Endometrial microvascular endothelial cells (primary cell): ENCODE results near the gene MARK1. TPM values are rescaled to one million over a fixed set of nuclear protein-coding genes. Genes with fewer than 3 reads are reported as not detected.

ENCODE experiments used
- in situ Hi-C: cut with HindIII; loops from 2 replicates; pipeline ENCODE4 v1.10.0; 2017; ENCODE audit warnings: low sequenced_read_pairs, low pct_unique_long_range_greater_than_20kb; ENCODE audit errors: inconsistent ontology term
- total RNA-seq: library from RNA; depleted of rRNA; stranded (reverse); fragments of >200 nt; gene quantifications from one replicate; pipeline ENCODE4 v1.2.3, GENCODE V29; 2015; ENCODE audit errors: inconsistent ontology term

The MARK1 gene
- total RNA-seq, 1 donor from 2014 or later, result 0.46 TPM

DNA sequence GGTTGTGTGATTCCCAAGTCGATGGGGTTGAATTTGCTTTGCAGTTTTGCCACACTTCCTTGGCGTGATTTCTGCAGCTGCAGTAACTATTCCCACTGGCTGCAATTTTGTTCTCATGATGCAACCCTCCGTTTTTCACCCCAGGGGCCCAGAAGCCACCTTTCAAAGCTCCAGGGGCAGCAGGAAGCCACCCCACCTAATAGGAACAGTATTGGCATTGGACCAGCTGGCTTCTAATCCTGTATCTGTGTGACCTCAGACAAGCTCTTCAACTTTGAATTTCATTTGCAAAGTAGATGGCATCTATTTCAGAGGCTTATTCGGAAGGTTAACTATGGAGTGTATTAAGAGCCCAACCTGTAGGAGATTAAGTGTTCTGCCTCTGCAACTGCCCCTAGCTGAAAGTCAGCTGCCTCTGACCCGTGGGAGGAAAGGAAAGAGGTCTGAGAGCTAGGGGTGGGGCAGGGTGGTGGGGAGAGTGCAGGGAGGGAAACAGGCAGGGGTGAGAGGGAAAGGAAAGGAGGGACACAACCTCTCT is 174.9 kb downstream of the MARK1 start:
- in situ Hi-C loops, result no loop called here

DNA sequence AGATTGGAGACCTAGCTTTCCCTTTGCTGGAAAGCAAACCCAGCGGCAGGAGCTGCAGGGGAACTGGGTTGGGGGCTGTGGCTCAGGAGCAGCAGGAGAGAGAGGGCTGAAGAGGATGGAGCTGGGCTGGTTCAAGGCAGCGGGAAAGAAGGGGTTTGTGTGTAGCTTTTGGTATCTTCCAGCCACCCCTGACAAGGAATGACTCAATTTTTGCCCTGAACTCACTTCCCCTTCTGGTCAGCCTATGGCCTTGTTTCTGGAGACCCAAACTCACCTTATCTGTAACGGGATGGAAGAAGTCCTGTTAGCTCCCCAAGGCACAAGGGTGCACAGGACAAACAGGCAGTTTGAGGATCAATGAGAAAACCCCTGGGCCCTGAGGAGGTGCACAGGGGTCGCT is 175.4 kb downstream of the MARK1 start:
- in situ Hi-C loops, result no loop called here

DNA sequence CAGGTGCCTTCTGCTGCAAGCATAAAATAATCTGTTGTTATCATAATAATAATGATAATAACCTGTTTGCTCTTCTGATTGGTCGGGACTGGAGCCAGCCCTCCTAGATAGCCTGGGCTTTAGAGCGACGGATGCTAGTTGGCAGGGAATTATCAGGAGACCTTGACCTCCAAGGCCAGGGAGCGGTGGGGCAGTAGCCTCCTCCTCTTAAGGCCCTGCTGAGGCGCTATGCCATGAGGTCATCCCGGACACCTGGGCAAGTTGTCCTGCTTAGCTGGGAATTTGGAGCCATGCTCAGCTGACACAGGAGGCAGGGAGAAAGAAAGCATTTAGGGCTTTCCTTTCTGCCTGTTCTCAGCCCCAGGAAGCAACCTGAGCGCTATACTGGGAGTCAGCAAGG is 177.8 kb downstream of the MARK1 start:
- in situ Hi-C loops, result no loop called here

DNA sequence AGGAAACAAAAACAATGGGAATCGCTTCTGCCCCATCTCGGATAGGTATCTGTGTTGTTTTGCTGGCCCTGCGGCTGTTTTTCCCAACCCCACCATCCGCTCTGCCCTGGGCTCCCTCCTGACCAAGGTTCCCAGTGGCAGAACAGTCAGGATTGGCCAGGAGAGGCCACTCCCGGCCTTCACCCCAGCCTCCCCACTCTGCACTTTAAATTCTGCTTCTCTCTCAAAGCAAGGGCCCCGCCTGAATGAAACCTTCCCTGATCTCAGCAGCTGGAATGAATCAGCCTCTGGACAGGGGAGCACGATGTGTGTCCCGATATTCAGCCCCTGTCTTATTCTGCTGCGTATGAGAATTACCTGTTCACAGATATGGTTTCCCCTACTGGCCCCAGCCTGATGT is 178.5 kb downstream of the MARK1 start:
- in situ Hi-C loops, result no loop called here

DNA sequence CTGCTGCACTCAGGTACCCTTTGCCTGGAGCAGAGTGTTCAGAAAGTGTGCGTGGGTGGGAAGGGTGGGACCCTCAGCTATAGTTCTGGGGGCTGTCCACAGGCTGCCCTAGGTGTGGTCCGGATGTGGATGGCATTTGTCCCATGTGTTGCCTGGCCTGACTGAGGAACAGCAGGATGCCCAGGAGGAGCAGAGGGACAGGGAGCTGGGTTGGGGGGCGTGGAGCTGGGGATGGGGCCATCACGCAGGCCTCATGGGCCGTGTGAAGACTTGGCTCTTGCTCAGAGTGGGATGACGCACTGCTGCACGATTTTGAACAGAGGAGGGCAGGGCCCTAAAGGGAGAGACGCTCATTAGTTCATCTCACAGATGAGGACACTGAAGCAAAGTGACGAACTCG is 179.2 kb downstream of the MARK1 start:
- in situ Hi-C loops, result no loop called here

DNA sequence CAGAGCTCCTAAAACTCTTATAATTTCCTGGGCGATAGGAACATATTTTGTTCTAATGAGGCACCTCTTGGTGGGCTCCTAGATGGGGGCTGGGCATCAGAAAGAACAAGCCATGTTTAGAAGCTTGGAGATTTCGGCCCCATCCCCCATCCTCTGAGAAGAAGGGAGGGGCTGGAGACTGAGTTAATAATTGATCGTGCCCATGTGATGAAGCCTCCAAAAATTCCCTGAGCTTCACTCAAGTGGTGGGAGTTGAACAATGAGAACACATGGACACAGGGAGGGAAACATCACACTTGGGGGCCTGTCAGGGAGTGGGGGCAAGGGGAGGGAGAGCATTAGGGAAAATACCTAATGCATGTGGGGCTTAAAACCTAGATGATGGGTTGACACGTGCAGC is 180.3 kb downstream of the MARK1 start:
- in situ Hi-C loops, result no loop called here

DNA sequence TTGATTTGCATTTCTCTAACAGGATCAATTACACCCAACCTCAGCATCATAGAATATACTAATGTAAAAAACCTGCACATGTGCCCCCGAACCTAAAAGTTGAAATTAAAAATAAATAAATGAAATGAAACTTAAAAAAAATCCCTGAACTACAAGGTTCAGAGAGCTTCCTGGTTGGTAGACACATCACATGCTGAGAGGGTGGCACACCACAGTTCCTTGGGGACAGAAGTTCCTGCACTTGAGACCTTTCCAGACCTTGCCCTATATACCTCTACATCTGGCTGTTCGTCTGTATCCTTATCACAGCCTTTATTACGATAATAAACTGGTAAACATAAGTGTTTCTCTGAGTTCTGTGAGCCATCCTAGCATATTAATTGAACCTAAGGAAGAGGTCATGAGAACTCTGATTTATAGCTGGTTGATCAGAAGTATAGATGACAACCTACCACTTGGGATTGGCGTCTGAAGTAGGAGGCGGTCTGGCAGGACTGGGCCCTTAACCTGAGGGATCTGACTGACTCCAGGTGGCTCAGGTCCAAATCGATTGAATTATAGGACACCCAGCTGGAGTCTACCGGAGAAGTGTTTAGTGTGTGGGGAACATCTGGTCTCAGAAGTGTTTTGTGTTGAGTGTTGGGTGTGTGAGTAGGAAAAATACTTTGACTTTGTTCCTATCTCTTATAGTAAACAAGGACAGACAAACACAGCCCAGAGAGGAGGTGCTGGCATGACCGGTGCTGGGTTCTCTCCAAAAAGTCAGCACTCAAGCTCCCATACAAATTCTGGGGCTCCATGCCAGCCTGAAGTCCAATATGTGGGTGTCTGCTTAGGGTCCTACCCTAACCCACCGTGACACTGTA is 181.2 kb downstream of the MARK1 start:
- in situ Hi-C loops, result no loop called here

DNA sequence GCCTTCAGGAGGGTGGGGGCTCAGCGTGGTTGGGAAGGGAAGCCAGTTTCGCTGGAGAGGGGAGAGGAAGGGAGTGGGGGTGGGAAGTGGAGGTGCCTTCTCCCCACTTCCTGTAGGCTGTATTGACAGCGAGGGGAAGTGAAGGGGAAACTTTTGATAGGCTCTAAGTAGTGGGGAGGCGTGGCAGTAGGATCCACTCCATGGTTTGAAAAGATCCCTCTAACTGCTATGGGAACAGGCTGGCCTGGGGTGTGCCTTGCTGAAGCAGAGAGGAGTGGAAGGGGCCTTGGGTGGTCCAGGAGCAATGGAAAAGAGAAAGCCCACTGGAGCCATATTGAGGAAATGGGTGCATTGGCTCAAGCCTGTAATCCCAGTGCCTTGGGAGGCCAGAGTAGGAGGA is 182.4 kb downstream of the MARK1 start:
- in situ Hi-C loops, result no loop called here

DNA sequence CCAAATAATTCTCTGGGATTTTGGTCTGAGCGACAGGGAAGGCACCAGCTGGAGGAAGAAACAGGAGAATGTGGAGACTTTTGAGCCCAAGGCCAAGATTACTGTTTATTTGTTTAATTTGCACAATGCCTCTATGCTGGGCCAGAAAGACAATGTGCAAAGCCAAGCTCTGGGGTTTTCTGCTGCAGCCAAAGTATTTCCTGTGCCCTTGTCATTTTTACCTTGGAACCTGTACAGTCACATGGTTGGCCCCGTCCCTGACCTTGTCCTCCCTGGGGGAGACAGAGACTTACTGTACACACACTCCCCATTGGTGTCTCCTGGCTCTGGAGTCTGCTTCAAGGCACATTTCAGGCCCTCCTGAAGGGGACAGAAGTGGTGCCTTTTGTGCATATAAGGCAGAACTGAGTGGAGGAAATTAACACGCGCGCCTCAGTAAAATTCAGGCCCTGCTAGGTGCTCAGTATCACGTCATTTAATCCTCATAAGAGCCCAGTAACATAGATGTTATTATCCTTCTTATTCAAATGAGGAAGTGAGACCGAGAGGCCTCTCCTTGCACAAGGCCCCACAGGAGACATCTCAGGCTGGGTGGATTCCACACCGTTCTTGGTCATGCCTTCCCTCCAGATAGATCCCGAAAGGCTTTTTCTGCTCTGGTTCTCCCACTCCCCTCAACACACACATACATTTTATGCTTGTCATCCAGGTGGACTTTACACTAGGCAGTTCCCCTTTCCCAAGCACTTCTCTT is 183.3 kb downstream of the MARK1 start:
- in situ Hi-C loops, result no loop called here

Other genes starting within 250 kb of the MARK1 start
- 25.2 TPM for gene C1orf115, start 162.2 kb downstream of the MARK1 start, total RNA-seq
- 4.6 TPM for gene MTARC2, start 220.2 kb downstream of the MARK1 start, total RNA-seq